ENCODE data around the gene TMEM204. TPM values are rescaled to one million over a fixed set of nuclear protein-coding genes. Genes with fewer than 3 reads are reported as not detected.

TMEM204 gene
- total and polyA plus RNA-seq, 2 donors (not counting 1 experiment from before 2014, with no cell fraction given): 0.27 to 2.7 TPM

GRCh38 chr16:1571012-1571671 lies 37.7 kb downstream of the TMEM204 start:
- intact Hi-C loops (cut with micrococcal nuclease): no loop called here
- Mint-ChIP-seq H3K27me3 (no peaks in the 10 kb centered on the region), H3K9me3 (ENCODE audit: insufficient read depth) (peaks cover 2% of the 10 kb centered on the region), H3K4me1 (no peaks in the 10 kb centered on the region), H3K27ac (no peak overlapping the region), H3K4me3 (no peak overlapping the region)
- no peaks in the 10 kb centered on the region for H3K79me2 ChIP-seq (ENCODE audit: control insufficient read depth, insufficient read depth, low read length)
- H4K20me1 ChIP-seq (ENCODE audit: control insufficient read depth, insufficient read depth, low read length, poor library complexity, severe bottlenecking): no peaks in the 10 kb centered on the region
- no peak for TF ChIP-seq EZH2 (IDR thresholded peaks at IDR 0.05; ENCODE audit: borderline replicate concordance, insufficient read depth, low read depth, low read length, poor library complexity, severe bottlenecking)
- TF ChIP-seq, protein P1, sequence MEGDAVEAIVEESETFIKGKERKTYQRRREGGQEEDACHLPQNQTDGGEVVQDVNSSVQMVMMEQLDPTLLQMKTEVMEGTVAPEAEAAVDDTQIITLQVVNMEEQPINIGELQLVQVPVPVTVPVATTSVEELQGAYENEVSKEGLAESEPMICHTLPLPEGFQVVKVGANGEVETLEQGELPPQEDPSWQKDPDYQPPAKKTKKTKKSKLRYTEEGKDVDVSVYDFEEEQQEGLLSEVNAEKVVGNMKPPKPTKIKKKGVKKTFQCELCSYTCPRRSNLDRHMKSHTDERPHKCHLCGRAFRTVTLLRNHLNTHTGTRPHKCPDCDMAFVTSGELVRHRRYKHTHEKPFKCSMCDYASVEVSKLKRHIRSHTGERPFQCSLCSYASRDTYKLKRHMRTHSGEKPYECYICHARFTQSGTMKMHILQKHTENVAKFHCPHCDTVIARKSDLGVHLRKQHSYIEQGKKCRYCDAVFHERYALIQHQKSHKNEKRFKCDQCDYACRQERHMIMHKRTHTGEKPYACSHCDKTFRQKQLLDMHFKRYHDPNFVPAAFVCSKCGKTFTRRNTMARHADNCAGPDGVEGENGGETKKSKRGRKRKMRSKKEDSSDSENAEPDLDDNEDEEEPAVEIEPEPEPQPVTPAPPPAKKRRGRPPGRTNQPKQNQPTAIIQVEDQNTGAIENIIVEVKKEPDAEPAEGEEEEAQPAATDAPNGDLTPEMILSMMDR (IDR thresholded peaks at IDR 0.05): no peak
- no peak overlapping the region for H3K4me2 ChIP-seq (replicated peaks; ENCODE audit: low read depth, low read length, poor library complexity, severe bottlenecking)
- H3K27me3 ChIP-seq (replicated peaks in 1 of 4; ENCODE audit: control extremely low read depth in 1 of 4, control insufficient read depth in 3 of 4, insufficient read depth in 4 of 4, low read length in 3 of 4): no peaks in the 10 kb centered on the region
- no peak overlapping the region for H3K27ac ChIP-seq (ENCODE audit: low read length in 2 of 2)
- ChIA-PET CTCF (interaction anchor here (0.6 kb wide), 1 partner anchor 811 kb away, joined by 3 read pairs; no protein-coding TSS in a partner anchor), POLR2A (no interaction called here)
- 93% methylated on average over 5 of the region's 7 CpGs for WGBS (ENCODE audit: insufficient coverage)
- no peak for DNase-seq
- H2AFZ ChIP-seq (ENCODE audit: insufficient read depth, low read depth, low read length, poor library complexity, severe bottlenecking): no peak overlapping the region
- peaks cover 0 to 3% of the 10 kb centered on the region in 2 experiments for H3K36me3 ChIP-seq (replicated peaks in 1 of 2; ENCODE audit: control extremely low read depth in 1 of 2, control insufficient read depth in 1 of 2, extremely low read depth in 1 of 2, insufficient read depth in 2 of 2, low read length in 1 of 2)
- H3K4me3 ChIP-seq (ENCODE audit: control extremely low read depth in 1 of 5, extremely low read depth in 1 of 5, insufficient read depth in 1 of 5, low read depth in 2 of 5, low read length in 4 of 5): no peak overlapping the region
- no peaks in the 10 kb centered on the region for H3K9me3 ChIP-seq (ENCODE audit: control extremely low read depth in 1 of 3, control insufficient read depth in 2 of 3, insufficient read depth in 1 of 3, low read length in 2 of 3)
- H3K4me1 ChIP-seq (ENCODE audit: control insufficient read depth in 2 of 2, insufficient read depth in 2 of 2, low read length in 2 of 2): no peaks in the 10 kb centered on the region
- ATAC-seq (ENCODE audit: low read depth): no peak
- H3K9ac ChIP-seq (ENCODE audit: low read length): no peak overlapping the region

- POLR2A ChIA-PET: no interaction called here
- ATAC-seq (ENCODE audit: low read depth): no peak
Observed at GRCh38 chr16:1572673-1573072, 39.2 kb downstream of the TMEM204 start.

More at GRCh38 chr16:1572673-1573072, 39.2 kb downstream of the TMEM204 start:
- peaks cover 0 to 3% of the 10 kb centered on the region in 2 experiments for H3K36me3 ChIP-seq (replicated peaks in 1 of 2; ENCODE audit: control extremely low read depth in 1 of 2, control insufficient read depth in 1 of 2, extremely low read depth in 1 of 2, insufficient read depth in 2 of 2, low read length in 1 of 2)
- DNase-seq: no peak
- H4K20me1 ChIP-seq (ENCODE audit: control insufficient read depth, insufficient read depth, low read length, poor library complexity, severe bottlenecking): no peaks in the 10 kb centered on the region
- CTCF ChIA-PET: no interaction called here
- no peak overlapping the region for H3K9ac ChIP-seq (ENCODE audit: low read length)
- H3K4me3 Mint-ChIP-seq: no peak overlapping the region
- intact Hi-C loops (cut with micrococcal nuclease): no loop called here
- H3K27ac Mint-ChIP-seq: no peak overlapping the region
- H3K9me3 Mint-ChIP-seq (ENCODE audit: insufficient read depth): peaks cover 2% of the 10 kb centered on the region
- no peaks in the 10 kb centered on the region for H3K79me2 ChIP-seq (ENCODE audit: control insufficient read depth, insufficient read depth, low read length)
- H3K27ac ChIP-seq (ENCODE audit: low read length in 2 of 2): no peak overlapping the region
- H3K4me2 ChIP-seq (replicated peaks; ENCODE audit: low read depth, low read length, poor library complexity, severe bottlenecking): no peak overlapping the region
- no peaks in the 10 kb centered on the region for H3K27me3 ChIP-seq (replicated peaks in 1 of 4; ENCODE audit: control extremely low read depth in 1 of 4, control insufficient read depth in 3 of 4, insufficient read depth in 4 of 4, low read length in 3 of 4)
- H2AFZ ChIP-seq (ENCODE audit: insufficient read depth, low read depth, low read length, poor library complexity, severe bottlenecking): no peak overlapping the region
- no peaks in the 10 kb centered on the region for H3K27me3 Mint-ChIP-seq
- H3K9me3 ChIP-seq (ENCODE audit: control extremely low read depth in 1 of 3, control insufficient read depth in 2 of 3, insufficient read depth in 1 of 3, low read length in 2 of 3): no peaks in the 10 kb centered on the region
- TF ChIP-seq, protein P1 (IDR thresholded peaks at IDR 0.05): no peak
- no peak for TF ChIP-seq EZH2 (IDR thresholded peaks at IDR 0.05; ENCODE audit: borderline replicate concordance, insufficient read depth, low read depth, low read length, poor library complexity, severe bottlenecking)
- no peaks in the 10 kb centered on the region for H3K4me1 ChIP-seq (ENCODE audit: control insufficient read depth in 2 of 2, insufficient read depth in 2 of 2, low read length in 2 of 2)
- H3K4me3 ChIP-seq (ENCODE audit: control extremely low read depth in 1 of 5, extremely low read depth in 1 of 5, insufficient read depth in 1 of 5, low read depth in 2 of 5, low read length in 4 of 5): no peak overlapping the region
- H3K4me1 Mint-ChIP-seq: no peaks in the 10 kb centered on the region
- 72% methylated on average over 5 of the region's 7 CpGs for WGBS (ENCODE audit: insufficient coverage)
